Measurements from ENCODE around the gene TNRC6B.

- TF ChIP-seq CTCF (conservative IDR thresholded peaks at IDR 0.05; ENCODE audit: low read depth in 2 of 2) (no peak), CREB1 (CRISPR knock-in tag; IDR thresholded peaks at IDR 0.05; ENCODE audit: low read depth) (no peak), JUNB (IDR thresholded peaks at IDR 0.05; ENCODE audit: unreplicated experiment) (no peak), REST (IDR thresholded peaks at IDR 0.05; ENCODE audit: unreplicated experiment) (no peak), POLR2AphosphoS5 (IDR thresholded peaks at IDR 0.05; ENCODE audit: low read depth) (no peak), EZH2phosphoT487 (IDR thresholded peaks at IDR 0.05; ENCODE audit: unreplicated experiment) (no peak), EZH2 (IDR thresholded peaks at IDR 0.05; ENCODE audit: low read depth, unreplicated experiment) (no peak), ETS1 (IDR thresholded peaks at IDR 0.05) (no peak), NANOG (IDR thresholded peaks at IDR 0.05; ENCODE audit: borderline replicate concordance) (no peak), ZNF114 (CRISPR knock-in tag; IDR thresholded peaks at IDR 0.05) (no peak)
Measured at GRCh38 chr22:40340044-40340443, 162.3 kb downstream of the TNRC6B start.

All from GM23338 (cell line).